Endothelial cell (in vitro differentiated cells): ENCODE data around the gene MRPL36. TPM values are rescaled to one million over a fixed set of nuclear protein-coding genes. Genes with fewer than 3 reads are reported as not detected.

Source experiments
- DNase-seq: peaks from one replicate; pipeline ENCODE4 v3.0.0; 2021; ENCODE audit warnings: low spot score
- H3K27ac Mint-ChIP-seq: one replicate; pipeline ENCODE4 v1.8.0; 2021; ENCODE audit warnings: mixed read lengths, inconsistent platforms; ENCODE audit not compliant: unreplicated experiment
- H3K27me3 Mint-ChIP-seq: one replicate; pipeline ENCODE4 v1.8.0; 2021; ENCODE audit warnings: mild to moderate bottlenecking, moderate library complexity, mixed read lengths, inconsistent platforms; ENCODE audit not compliant: unreplicated experiment
- H3K36me3 Mint-ChIP-seq: one replicate; pipeline ENCODE4 v1.8.0; 2021; ENCODE audit warnings: mild to moderate bottlenecking, low read depth, mixed read lengths, inconsistent platforms; ENCODE audit not compliant: unreplicated experiment
- H3K4me1 Mint-ChIP-seq: one replicate; pipeline ENCODE4 v1.8.0; 2021; ENCODE audit warnings: mild to moderate bottlenecking, mixed read lengths, inconsistent platforms; ENCODE audit not compliant: unreplicated experiment
- H3K4me3 Mint-ChIP-seq: one replicate; pipeline ENCODE4 v1.8.0; 2021; ENCODE audit warnings: mild to moderate bottlenecking, mixed read lengths, inconsistent platforms; ENCODE audit not compliant: unreplicated experiment
- H3K9me3 Mint-ChIP-seq: one replicate; pipeline ENCODE4 v1.8.0; 2021; ENCODE audit warnings: mixed read lengths, inconsistent platforms; ENCODE audit not compliant: unreplicated experiment
- total RNA-seq: library from RNA; stranded (reverse); fragmentation: NEBNext Ultra II Directional; extraction: Animal tissue kit (Norgen Biotek cat#: 25700); gene quantifications from one replicate; pipeline ENCODE4 v1.2.1, GENCODE V29; 2021; ENCODE audit not compliant: unreplicated experiment
- TF ChIP-seq, protein P1 (sequence below): fragments of 200-600 bp; sonication (generic); IDR thresholded peaks from one replicate; pipeline ENCODE4 v1.5.0; 2021; ENCODE audit warnings: antibody characterized with exemption; ENCODE audit not compliant: unreplicated experiment

Gene MRPL36
- total RNA-seq, 1 donor from 2014 or later: 32.5 TPM

DNA sequence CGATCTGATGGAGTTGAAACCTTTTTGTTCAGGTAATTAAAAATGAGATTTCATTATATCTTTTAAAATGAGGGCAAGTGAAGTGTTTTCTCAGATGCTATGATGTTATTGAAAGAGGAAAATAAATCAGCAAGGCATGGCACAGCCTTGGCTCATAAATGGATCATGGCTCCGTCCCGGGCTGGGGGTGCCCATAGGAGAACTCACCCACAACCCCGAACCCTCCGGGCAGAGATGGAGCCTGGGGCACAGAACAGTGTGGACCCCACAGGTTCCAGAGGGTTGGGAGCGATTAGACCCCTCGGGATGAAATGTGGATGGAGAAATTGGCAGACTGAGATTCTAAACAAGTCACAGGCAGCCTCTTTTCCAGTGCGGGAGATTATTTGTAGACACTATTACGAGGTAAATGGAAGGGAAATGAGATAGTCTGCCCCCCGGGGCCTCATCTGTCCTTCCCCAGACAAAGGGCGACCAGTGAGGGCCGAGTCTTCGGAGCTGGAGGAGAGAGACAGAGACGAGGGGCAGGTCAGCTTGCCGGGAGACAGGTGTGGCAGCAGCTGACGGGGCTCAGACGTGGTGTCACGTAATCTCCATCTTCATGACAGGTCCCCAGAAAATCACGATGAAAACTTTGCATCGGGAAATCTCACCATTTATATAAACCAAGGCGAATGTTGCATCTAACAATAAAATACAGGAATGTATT lies 35.2 kb upstream of the MRPL36 start:
- H3K4me1 Mint-ChIP-seq: peaks cover 10% of the 10 kb centered on the region
- H3K36me3 Mint-ChIP-seq: no peaks in the 10 kb centered on the region
- no peaks in the 10 kb centered on the region for H3K9me3 Mint-ChIP-seq
- no peak overlapping the region for H3K4me3 Mint-ChIP-seq
- TF ChIP-seq, protein P1, sequence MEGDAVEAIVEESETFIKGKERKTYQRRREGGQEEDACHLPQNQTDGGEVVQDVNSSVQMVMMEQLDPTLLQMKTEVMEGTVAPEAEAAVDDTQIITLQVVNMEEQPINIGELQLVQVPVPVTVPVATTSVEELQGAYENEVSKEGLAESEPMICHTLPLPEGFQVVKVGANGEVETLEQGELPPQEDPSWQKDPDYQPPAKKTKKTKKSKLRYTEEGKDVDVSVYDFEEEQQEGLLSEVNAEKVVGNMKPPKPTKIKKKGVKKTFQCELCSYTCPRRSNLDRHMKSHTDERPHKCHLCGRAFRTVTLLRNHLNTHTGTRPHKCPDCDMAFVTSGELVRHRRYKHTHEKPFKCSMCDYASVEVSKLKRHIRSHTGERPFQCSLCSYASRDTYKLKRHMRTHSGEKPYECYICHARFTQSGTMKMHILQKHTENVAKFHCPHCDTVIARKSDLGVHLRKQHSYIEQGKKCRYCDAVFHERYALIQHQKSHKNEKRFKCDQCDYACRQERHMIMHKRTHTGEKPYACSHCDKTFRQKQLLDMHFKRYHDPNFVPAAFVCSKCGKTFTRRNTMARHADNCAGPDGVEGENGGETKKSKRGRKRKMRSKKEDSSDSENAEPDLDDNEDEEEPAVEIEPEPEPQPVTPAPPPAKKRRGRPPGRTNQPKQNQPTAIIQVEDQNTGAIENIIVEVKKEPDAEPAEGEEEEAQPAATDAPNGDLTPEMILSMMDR: no peak
- H3K27ac Mint-ChIP-seq: no peak overlapping the region
- DNase-seq: no peak
- peaks cover 3% of the 10 kb centered on the region for H3K27me3 Mint-ChIP-seq

DNA sequence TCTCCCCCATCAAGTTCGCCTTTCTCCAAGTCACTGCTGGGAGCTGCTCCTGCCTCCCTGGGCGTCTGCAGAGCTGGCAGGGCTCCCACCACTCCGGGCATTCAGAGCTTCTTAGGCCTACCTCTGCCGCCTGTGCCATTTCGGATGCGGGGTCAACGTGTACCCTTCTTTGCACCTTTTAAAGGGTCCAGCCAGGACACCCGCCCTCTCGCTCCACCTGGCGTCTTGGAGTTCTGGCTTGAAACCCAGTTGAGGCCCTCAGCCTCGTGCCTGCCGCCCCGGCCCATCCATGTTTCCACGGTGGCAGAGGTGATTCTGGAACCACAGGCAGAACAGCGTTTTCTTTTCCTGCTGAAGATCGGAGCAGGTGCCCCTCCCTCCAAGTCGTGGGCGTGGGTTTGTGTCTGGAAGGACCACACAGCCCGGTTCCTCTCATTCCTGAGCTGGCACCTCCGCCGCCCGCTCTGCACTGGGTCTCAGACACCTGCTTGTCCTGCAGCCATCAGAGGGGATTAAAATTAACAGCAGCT lies 34.5 kb upstream of the MRPL36 start:
- Mint-ChIP-seq H3K4me3 (no peak overlapping the region), H3K36me3 (no peaks in the 10 kb centered on the region), H3K27ac (no peak overlapping the region), H3K27me3 (peaks cover 2% of the 10 kb centered on the region), H3K9me3 (no peaks in the 10 kb centered on the region), H3K4me1 (peaks cover 10% of the 10 kb centered on the region)
- TF ChIP-seq, protein P1: no peak
- no peak for DNase-seq

DNA sequence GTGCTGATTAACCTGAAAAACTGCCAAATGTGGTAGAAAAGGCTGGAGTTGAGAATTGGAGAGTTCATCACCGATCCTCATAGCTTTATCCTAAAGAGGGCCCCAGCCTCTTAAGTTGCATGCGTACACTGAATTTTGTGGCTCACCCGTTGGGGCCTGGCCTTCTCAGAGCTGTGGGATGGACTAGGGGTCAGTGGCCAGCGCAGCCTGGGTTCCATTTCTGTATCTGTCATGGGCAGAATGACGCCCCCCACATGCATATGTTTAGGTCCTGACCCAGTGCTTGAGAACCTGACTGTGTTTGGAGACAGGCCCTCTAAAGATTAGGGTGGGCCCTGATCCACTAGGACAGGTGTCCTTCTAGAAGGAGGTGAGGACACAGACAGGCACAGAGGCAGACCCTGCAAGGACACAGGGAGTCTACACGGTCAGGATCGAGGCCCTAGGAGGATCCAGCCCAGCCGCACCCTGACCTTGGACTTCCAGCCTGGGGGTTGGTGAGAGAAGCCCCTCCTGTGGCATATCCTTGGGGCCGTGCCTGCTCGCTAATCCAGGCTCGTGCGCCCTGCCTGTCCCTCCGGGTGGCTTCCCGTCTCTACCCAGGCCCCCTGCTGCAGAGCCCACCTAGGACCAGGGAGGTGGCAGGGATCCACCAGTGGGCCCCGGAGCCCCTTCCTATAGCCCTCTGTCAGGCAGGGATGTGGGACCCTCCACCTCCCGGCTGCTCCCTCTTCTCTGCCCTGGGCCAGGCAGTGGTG lies 33.8 kb upstream of the MRPL36 start:
- no peak overlapping the region for H3K27ac Mint-ChIP-seq
- H3K4me1 Mint-ChIP-seq: peaks cover 10% of the 10 kb centered on the region
- TF ChIP-seq, protein P1: no peak
- DNase-seq: no peak
- no peaks in the 10 kb centered on the region for H3K27me3 Mint-ChIP-seq
- H3K4me3 Mint-ChIP-seq: no peak overlapping the region
- no peaks in the 10 kb centered on the region for H3K9me3 Mint-ChIP-seq
- no peaks in the 10 kb centered on the region for H3K36me3 Mint-ChIP-seq

DNA sequence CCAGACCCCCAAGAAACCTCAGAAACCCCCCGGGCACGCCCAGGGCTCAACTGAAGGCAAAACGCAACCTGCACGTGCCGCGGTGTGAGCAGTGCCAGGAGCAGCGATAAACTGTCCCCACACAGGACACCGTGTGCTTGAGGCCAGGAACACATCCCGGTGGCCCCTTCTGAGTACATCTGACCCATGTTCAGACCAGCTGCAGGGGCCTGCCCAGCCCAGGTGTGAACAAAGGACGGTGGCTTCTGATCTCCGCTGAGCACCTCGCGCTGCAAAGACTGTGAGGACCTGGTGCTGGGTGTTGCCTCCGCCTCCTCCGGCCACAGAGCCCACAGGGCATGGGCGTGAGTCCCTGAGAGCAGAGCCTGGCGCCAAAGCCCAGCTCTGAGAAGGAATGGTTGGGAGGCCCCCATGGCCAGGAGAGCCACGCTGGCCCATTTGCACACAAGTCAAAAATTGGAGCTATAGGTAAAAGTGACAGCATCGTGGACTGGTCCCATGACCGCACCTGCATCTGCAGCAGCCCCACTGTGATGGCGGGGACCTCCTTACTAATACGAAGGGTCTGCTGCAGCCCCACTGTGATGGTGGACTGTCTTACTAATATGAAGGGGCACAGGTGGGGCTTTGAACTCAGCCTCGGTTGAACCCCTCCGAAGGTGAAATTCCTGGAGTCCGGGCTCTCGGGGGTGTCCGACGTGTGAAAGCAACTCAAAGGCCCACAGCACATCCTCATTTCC lies 33.0 kb upstream of the MRPL36 start:
- no peaks in the 10 kb centered on the region for H3K36me3 Mint-ChIP-seq
- H3K27me3 Mint-ChIP-seq: no peaks in the 10 kb centered on the region
- no peak for DNase-seq
- peaks cover 10% of the 10 kb centered on the region for H3K4me1 Mint-ChIP-seq
- TF ChIP-seq, protein P1: no peak
- H3K9me3 Mint-ChIP-seq: no peaks in the 10 kb centered on the region
- no peak overlapping the region for H3K27ac Mint-ChIP-seq
- no peak overlapping the region for H3K4me3 Mint-ChIP-seq
